ENCODE results near the gene INAFM1.

Gene INAFM1

DNA sequence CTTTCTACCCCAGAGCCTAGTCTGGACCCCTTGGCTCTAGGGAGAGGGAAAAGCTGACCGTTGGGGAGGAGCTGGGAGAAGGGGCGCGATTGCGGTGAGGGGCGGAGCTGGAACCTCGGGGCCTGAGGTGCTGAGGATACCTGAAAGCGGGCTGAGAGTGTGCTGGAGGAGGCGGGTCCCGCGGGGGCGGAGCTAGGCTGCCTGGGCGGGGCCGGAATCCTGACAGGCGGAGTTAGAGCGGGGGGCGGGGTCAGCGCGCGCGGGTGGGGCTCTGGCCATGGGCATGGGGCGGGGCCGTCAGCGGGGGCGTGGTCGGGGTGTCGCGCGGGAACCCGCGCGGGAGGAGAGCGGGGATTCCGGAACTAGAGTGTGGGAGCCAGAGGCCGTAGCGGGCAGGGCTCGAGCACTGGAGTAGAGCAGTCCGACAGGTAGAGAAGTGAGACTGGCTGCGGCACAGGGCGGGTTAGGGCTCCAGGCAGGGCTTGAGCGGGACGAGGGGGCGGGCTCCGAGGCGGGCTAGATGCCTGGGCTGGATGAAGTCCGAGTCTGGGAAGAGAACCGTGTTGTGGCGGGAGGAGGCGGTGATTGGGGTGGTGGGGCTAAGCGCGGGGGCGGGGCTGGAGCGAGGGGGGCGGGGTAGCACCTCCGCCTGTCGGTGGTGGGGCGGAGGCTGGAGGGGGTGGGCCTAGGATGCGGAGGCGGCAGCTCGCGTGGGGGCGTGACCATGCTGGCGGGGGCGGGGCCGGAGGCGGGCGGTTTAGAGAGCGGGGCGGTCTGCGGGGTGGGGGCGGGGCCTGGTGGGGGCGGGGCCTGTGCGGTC, at the start of gene INAFM1:
TSS of gene INAFM1 (plus strand) at position 815 of the 820 bp plus-strand sequence. CDS start 35 bp downstream, outside the sequence.
- TF ChIP-seq POLR2A (IDR thresholded peaks at IDR 0.05; ENCODE audit: low read depth, low read length) = no peak
- FAIRE-seq = peak; percentile 6
- DNase-seq (ENCODE audit: insufficient read length, low spot score) = peak; percentile 82

GRCh38 chr19:47225746-47226425, 48.8 kb upstream of the INAFM1 start:
- peak; percentile 98 for TF ChIP-seq POLR2A (IDR thresholded peaks at IDR 0.05; ENCODE audit: low read depth, low read length)
- no peak for FAIRE-seq
- no peak for DNase-seq (ENCODE audit: insufficient read length, low spot score)

DNA sequence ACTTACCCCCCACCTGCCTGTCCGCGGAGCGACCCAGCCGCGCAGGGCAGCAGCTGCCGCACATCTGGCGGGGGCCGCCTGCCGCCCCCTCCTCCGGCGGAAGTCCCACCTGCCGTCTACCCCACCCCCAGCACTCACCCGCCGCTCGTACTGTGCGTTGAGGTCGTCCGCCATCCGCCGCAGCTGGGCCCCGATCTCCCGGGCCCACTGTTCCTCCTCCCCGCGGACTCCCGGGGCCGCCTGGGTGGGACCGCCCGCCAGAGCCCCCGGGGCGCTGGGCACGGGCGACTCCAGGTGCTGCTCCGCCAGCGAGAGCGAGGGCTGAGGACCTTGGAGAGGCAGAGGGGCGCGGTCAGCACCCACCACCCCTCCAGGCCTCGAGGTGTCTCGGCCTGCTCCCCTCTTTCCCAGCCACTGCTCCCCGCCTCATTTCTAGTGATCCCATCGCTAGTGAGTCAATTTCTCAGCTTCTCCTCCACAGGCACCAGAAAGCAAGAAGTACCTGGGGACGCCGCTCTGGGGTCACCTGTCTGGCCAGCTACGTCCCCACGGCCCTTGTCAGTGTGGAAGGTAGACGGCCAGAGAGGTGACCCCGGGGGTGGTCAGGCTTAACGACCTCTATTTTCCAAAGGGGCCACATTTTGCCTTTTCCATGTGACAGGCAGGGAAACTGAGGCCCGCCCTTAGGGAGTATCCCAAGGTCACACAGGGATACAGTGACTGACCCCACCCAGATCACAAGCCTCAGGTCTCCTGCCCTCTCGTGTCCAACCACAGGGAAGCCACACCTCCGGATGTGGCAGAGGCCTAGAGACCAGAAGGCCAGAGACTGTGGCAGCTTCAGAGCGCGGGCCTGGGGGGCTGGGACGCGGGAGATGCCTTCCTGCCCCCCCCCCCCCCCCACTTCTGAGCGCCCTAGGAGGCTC, 48.0 kb upstream of the INAFM1 start:
- TF ChIP-seq POLR2A (IDR thresholded peaks at IDR 0.05; ENCODE audit: low read depth, low read length) = peak; percentile 16; the same call in 1 of the 2 replicates
- FAIRE-seq = no peak
- DNase-seq (ENCODE audit: insufficient read length, low spot score) = peak; percentile 70

DNA sequence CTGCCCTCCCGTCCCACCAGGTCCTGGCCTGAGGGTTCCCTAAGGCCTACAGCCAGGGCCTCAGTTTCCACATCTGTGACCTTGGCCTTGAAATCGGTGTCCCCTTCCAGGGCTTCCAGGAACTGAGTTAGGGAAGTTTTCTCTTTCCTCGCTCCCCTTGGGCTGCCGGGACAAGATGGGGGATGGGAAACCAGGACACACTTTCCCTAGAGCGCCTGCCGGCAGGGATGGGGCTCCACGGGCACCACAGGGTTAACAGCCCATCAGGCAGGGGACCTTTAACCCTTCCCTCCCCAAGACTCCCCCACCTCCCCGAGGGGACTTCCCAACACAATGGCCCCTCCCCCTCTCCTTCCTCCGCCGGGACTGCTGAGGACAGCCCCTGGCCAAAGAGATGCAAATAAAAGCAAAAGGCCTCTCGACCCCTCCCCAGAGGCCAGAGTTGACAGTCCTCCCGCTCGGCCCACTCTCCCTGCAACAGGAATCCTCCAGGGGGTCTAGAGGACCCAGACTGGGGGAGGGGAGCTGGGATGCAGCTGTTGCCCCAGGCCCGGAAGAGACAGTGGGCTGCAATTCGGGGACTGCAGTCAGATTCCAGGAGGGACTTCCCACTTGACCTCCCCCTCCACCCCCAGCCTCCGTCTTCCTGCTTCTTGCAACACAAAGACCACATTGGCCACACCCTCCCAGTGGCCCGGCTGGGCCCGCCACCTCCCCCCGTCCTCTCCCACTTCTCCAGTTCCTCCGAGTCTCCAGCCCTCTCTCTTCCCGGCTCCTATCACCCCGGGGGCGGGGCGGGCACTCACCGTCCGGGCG, 47.1 kb upstream of the INAFM1 start:
- no peak for FAIRE-seq
- no peak for TF ChIP-seq POLR2A (IDR thresholded peaks at IDR 0.05; ENCODE audit: low read depth, low read length)
- DNase-seq (ENCODE audit: insufficient read length, low spot score) = peak; percentile 78

- FAIRE-seq = no peak
- DNase-seq (ENCODE audit: insufficient read length, low spot score) = no peak
- no peak for TF ChIP-seq POLR2A (IDR thresholded peaks at IDR 0.05; ENCODE audit: low read depth, low read length)
Observed at GRCh38 chr19:47228168-47228936, 46.3 kb upstream of the INAFM1 start.

DNA sequence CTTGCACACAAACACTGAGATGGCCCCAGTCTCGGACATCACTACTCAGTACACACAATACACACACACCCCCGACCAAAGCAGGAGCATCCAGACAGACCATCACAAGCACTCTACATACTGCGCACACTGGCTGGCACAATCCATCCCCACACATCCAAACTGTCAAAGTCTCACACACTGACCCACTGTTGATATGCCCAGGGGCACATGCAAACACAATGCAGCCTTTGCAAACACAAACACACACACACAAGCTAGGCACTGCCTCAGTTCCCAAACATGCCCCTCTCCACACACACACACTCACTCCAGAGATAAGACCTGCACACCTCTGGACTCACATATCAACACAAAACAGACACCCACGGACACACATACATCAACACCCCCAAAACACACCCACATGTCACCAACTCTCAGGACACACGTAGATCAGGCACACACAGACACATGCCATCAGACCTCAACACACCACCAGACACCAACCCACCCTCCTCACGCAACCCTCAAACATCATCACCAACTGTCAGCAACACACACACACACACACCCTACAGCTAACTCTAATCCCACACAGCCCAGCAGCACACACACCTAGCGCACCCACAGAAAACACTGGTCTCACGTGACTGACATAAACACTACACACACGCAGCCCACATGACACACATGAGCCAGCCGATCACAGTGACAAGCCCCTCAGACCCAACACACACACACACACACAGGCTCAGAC, 45.6 kb upstream of the INAFM1 start:
- FAIRE-seq = no peak
- no peak for TF ChIP-seq POLR2A (IDR thresholded peaks at IDR 0.05; ENCODE audit: low read depth, low read length)
- DNase-seq (ENCODE audit: insufficient read length, low spot score) = no peak

DNA sequence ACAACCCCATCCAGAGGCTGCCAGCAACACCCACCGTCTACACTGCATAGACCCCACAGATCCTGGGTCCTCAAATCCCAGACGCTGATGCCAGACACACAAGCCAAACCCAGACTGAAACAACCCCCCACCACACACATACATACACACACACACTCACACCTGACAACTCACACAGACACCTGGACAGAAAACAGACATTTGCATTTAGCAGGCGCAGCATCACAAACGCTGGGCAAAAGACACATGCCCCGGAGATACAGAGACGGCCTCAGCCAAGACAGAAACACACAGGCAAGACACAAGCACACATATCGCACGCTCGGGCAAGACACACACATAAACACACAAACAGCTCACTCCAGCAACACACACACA, 45.0 kb upstream of the INAFM1 start:
- FAIRE-seq (no peak), DNase-seq (ENCODE audit: insufficient read length, low spot score) (no peak)
- TF ChIP-seq POLR2A (IDR thresholded peaks at IDR 0.05; ENCODE audit: low read depth, low read length) = no peak

GRCh38 chr19:47230054-47230920, 44.4 kb upstream of the INAFM1 start:
- DNase-seq (ENCODE audit: insufficient read length, low spot score) = no peak
- no peak for FAIRE-seq

GRCh38 chr19:47230921-47231214, 43.8 kb upstream of the INAFM1 start, which contains the start of gene BBC3:
Gene BBC3, minus strand, starts transcription at chr19:47231199. Its CDS starts 2,768 bp downstream, at chr19:47228431.
- TF ChIP-seq POLR2A (IDR thresholded peaks at IDR 0.05; ENCODE audit: low read depth, low read length) = no peak
- no peak for FAIRE-seq
- DNase-seq (ENCODE audit: insufficient read length, low spot score) = no peak

More at GRCh38 chr19:47230054-47230920, 44.4 kb upstream of the INAFM1 start:
- no peak for TF ChIP-seq POLR2A (IDR thresholded peaks at IDR 0.05; ENCODE audit: low read depth, low read length)

DNA sequence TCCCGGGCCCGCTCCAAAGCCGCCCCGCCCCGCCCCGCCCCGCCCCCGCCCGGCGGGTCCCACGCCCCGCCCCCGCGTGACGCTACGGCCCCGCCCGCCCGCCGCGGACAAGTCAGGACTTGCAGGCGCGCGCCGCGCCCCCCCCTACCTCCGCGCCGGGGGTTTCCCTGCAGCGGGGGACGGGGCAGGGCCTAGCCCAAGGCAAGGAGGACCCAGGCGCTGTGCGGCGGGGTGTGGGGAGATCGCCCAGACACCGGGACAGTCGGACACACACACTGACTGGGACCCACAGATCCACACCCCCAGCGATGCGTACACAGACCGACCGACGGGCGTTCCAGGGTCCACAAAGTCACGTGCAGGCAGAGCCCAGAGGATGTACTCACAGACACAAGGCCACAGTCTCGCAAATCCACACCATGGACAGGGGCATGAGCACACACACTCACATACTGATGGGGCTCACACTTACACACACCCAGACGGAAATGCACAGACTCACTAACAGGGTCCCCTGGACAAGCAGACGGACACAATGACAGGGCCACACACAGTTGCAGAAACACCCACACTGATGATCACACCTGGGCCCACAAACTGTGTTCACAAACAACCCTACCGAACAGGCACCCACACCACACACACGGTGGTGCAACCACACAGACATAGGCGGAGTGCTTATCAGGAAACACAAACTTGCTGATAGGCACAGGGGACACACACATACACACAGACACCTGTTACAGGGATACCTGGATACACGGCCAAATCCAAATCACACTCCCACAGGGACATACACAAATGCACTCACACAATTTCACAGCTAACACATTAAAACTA, 43.2 kb upstream of the INAFM1 start:
- FAIRE-seq = no peak
- DNase-seq (ENCODE audit: insufficient read length, low spot score) = no peak
- no peak; the same call in 1 of the 2 replicates for TF ChIP-seq POLR2A (IDR thresholded peaks at IDR 0.05; ENCODE audit: low read depth, low read length)
